KOPT-K1 (cell line): Measurements from ENCODE around the gene GDF7.
"Not testable (repeated sequence)": the region's sequence is repeated elsewhere in the genome, so short reads cannot be mapped to it uniquely, and the experiment has no call there.

Source experiments
- H3K27ac ChIP-seq: fragments of 200-600 bp; sonication (generic); 2 replicates; pipeline ENCODE4 v1.5.1; 2016; ENCODE audit warnings: antibody characterized with exemption, mild to moderate bottlenecking, low read depth, low read length; ENCODE audit not compliant: poor library complexity, severe bottlenecking
- H3K36me3 ChIP-seq: fragments of 200-600 bp; sonication (generic); 2 replicates; pipeline ENCODE4 v1.5.1; 2017; ENCODE audit warnings: antibody characterized with exemption, mild to moderate bottlenecking, low read length, moderate library complexity; ENCODE audit not compliant: insufficient read depth
- H3K9me3 ChIP-seq: fragments of 200-600 bp; sonication (generic); 2 replicates; pipeline ENCODE4 v1.5.1; 2017; ENCODE audit warnings: antibody characterized with exemption, low read length, mild to moderate bottlenecking; ENCODE audit not compliant: insufficient read depth, poor library complexity, severe bottlenecking

The GDF7 gene

GRCh38 chr2:20704886-20705285 is 37.9 kb downstream of the GDF7 start:
- no peaks in the 10 kb centered on the region for H3K9me3 ChIP-seq
- H3K27ac ChIP-seq: no peak overlapping the region
- peaks cover 5% of the 10 kb centered on the region; the same call in 1 of the 2 replicates for H3K36me3 ChIP-seq

GRCh38 chr2:20706217-20706616 is 39.3 kb downstream of the GDF7 start:
- H3K9me3 ChIP-seq: no peaks in the 10 kb centered on the region
- H3K27ac ChIP-seq: no peak overlapping the region
- no peaks in the 10 kb centered on the region for H3K36me3 ChIP-seq

- Histone ChIP-seq H3K36me3 (no peaks in the 10 kb centered on the region), H3K27ac (no peak overlapping the region), H3K9me3 (no peaks in the 10 kb centered on the region)
Measured at GRCh38 chr2:20706786-20707185, 39.8 kb downstream of the GDF7 start.

- Histone ChIP-seq H3K36me3 (no peaks in the 10 kb centered on the region), H3K9me3 (no peaks in the 10 kb centered on the region), H3K27ac (no peak overlapping the region)
Measured at GRCh38 chr2:20707601-20708000, 40.7 kb downstream of the GDF7 start.

DNA sequence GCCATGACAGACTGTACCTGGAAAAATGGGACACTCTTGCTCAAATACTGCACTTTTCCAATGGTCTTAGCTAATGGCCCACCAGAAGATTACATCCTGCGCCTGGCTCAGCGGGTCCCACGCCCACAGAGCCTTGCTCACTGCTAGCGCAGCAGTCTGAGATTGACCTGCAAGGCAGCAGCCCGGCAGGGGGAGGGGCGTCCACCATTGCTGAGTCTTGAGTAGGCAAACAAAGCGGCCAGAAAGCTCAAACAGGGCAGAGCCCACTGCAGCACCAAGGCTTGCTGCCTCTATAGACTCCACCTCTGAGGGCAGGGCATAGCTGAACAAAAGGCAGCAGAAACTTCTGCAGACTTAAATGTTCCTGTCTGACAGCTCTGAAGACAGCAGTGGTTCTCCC is 44.7 kb downstream of the GDF7 start:
- H3K27ac ChIP-seq, H3K36me3 ChIP-seq, H3K9me3 ChIP-seq: not testable (repeated sequence)

DNA sequence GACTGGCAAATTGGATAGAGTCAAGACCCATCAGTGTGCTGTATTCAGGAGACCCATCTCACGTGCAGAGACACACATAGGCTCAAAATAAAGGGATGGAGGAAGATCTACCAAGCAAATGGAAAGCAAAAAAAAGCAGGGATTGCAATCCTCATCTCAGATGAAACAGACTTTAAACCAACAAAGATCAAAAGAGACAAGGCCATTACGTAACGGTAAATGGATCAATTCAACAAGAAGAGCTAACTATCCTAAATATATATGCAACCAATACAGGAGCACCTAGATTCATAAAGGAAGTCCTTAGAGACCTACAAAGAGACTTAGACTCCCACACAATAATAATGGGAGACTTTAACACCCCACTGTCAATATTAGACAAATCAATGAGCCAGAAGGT is 46.6 kb downstream of the GDF7 start:
- H3K9me3 ChIP-seq, H3K36me3 ChIP-seq, H3K27ac ChIP-seq: not testable (repeated sequence)

DNA sequence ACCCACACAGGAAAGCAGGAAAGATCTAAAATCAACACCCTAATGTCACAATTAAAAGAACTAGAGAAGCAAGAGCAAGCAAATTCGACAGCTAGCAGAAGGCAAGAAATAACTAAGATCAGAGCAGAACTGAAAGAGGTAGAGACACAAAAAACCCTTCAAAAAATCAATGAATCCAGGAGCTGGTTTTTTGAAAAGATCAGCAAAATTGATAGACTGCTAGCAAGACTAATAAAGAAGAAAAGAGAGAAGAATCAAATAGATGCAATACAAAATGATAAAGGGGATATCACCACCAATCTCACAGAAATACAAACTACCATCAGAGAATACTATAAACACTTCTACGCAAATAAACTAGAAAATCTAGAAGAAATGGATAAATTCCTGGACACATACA is 47.5 kb downstream of the GDF7 start:
- H3K9me3 ChIP-seq, H3K27ac ChIP-seq, H3K36me3 ChIP-seq: not testable (repeated sequence)

DNA sequence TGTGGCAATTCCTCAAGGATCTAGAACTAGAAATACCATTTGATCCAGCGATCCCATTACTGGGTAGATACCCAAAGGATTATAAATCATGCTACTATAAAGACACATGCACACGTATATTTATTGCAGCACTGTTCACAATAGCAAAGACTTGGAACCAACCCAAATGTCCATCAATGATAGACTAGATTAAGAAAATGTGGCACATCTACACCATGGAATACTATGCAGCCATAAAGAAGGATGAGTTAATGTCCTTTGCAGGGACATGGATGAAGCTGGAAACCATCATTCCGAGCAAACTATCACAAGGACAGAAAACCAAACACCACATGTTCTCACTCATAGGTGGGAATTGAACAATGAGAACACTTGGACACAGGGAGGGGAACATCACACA is 49.2 kb downstream of the GDF7 start:
- not testable (repeated sequence) for H3K36me3 ChIP-seq, H3K27ac ChIP-seq, H3K9me3 ChIP-seq

DNA sequence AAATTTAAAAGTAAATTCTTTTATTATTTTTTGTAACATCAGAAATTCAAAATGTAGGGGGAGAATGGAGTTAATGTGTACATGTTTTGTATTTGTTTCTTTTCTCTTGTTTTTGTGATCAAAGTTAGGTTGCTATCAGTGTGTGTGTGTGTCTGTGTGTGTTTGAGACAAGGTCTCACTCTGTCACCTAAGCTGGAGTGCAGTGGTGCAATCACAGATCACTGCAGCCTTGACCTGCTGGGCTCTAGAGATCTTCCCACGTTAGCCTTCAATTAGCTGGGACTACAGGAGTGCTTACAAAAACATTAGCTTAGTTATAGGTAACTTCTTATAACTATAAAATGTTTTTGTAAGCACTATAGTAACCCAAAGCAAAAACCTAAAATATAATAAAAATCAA is 50.7 kb downstream of the GDF7 start:
- Histone ChIP-seq H3K27ac (no peak overlapping the region), H3K36me3 (0 out of 2 replicates have a peak, but pooled peaks cover 5% of the 10 kb centered on the region), H3K9me3 (peaks cover 5% of the 10 kb centered on the region)

GRCh38 chr2:20722592-20723240 is 55.8 kb downstream of the GDF7 start:
- H3K9me3 ChIP-seq: no peaks in the 10 kb centered on the region
- peaks cover 30% of the 10 kb centered on the region; the same call in 1 of the 2 replicates for H3K36me3 ChIP-seq
- no peak overlapping the region for H3K27ac ChIP-seq

DNA sequence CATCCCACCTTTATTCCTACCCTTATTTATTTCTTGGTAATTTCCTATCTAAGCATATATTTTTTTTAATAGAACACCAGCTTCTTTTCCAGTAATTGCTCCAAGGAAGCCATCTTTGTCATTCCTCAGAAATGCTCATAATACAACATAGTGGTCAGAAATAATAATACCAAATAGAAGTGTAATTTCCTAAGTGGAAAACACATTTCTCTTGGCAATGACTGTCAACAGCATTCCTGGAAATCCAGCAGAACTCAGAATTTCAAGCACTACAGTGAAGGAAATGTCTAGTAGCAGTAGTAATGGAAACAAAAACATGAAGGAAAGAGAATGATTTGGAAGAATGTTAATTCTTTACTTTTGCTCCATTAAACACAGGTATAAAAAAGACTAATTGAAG is 56.6 kb downstream of the GDF7 start:
- Histone ChIP-seq H3K36me3 (peaks cover 32% of the 10 kb centered on the region; the same call in 1 of the 2 replicates), H3K9me3 (no peaks in the 10 kb centered on the region), H3K27ac (no peak overlapping the region)

DNA sequence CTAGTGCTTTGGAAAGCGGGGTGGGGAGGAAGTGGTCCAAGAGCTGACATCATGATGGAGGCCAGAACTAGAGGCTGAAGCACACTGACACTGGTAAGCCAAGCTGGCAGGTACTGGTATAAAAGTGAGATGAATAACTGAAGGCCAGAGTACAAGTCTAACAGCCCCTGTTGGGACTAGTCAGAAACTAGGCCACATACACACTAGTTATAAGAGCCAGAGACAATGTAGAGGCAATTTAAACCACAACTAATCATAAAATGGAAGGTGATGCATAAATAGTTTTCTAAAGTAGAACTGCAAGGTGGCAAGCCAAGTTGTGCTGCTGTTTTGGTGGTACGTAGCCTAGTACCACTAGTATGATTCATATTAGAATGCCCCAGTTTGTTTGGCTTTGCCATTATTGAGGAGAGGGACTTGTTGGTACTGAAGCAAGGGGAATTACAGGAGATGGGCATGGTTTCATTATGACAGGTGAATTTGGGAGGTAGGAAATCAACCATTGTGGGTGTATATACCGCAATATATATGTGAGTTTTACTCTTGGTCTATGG is 57.6 kb downstream of the GDF7 start:
- peaks cover 37% of the 10 kb centered on the region; the same call in 1 of the 2 replicates for H3K36me3 ChIP-seq
- H3K27ac ChIP-seq: no peak overlapping the region
- no peaks in the 10 kb centered on the region for H3K9me3 ChIP-seq

- Histone ChIP-seq H3K36me3 (peaks cover 40% of the 10 kb centered on the region; the same call in 1 of the 2 replicates), H3K9me3 (no peaks in the 10 kb centered on the region), H3K27ac (no peak overlapping the region)
Measured at GRCh38 chr2:20725782-20726181, 58.8 kb downstream of the GDF7 start.

DNA sequence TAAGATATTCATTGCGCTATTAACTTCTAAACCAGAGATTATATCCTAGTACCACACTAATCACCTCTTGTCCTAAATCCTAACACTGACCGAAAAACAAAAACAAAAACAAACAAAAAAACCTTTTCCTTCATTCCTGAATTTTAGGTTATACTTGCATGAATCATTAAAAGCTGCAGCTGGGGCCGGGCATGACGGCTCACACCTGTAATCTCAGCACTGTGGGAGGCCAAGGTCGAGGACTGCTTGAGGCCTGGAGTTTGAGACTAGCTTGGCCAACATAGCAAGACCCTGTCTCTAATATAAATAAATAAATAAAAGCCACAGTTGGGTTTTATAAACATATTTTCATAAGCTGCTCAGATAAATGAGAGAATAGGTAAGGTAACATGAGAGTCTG is 60.0 kb downstream of the GDF7 start:
- no peaks in the 10 kb centered on the region for H3K9me3 ChIP-seq
- no peak overlapping the region for H3K27ac ChIP-seq
- peaks cover 48% of the 10 kb centered on the region for H3K36me3 ChIP-seq

DNA sequence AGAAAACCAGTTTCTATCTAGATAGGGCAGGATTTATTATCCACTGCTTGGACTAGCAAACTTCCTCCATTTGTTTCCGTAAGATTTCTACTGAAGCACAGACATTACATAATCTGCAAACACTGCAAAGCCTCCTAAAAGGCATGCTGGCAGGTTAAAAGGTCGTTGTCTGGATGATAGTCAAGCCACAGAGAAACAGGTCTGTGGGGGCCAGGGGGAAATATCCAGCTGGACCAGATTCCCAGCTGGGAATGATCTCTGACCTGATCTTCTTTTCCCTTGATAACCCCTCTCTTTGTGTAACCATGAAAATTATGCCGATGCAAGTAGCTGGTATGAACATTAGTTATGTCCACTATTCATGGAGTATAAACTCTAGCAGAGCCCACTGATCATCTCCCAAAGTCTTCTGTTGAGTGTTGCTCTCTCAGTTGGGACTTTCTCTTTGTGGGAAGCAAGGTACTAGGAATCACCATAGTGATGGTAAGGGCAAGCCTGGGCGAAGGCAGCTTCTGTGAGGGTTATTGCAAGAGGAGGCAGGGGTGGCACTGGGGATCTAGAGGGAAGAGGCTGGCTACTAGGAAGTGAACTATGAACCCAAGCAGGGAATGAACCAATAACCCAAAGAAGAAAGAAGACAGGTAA is 61.3 kb downstream of the GDF7 start:
- Histone ChIP-seq H3K9me3 (no peaks in the 10 kb centered on the region), H3K27ac (no peak overlapping the region), H3K36me3 (peaks cover 50% of the 10 kb centered on the region)
